Mesothelial cell of epicardium (in vitro differentiated cells): ENCODE results near the gene APEX2. TPM values are rescaled to one million over a fixed set of nuclear protein-coding genes. Genes with fewer than 3 reads are reported as not detected.
A peak's percentile ranks its signal among the peaks of the same experiment; 100 is the strongest.

Source experiments
- DNase-seq, 2 experiments: peaks; one replicate each; pipeline ENCODE4 v3.0.0; 2021; ENCODE audit warnings: low spot score in 2 of 2; ENCODE audit not compliant: unreplicated experiment in 2 of 2
- H3K27ac Mint-ChIP-seq: 2 replicates; pipeline ENCODE4 v1.8.0; 2021; ENCODE audit warnings: mixed read lengths
- H3K27me3 Mint-ChIP-seq: 2 replicates; pipeline ENCODE4 v1.8.0; 2021; ENCODE audit warnings: low read depth, mixed read lengths
- H3K36me3 Mint-ChIP-seq: 2 replicates; pipeline ENCODE4 v1.8.0; 2021; ENCODE audit warnings: mixed read lengths
- H3K4me1 Mint-ChIP-seq: 2 replicates; pipeline ENCODE4 v1.8.0; 2021; ENCODE audit warnings: mixed read lengths
- H3K4me3 Mint-ChIP-seq: 2 replicates; pipeline ENCODE4 v1.8.0; 2021; ENCODE audit warnings: mild to moderate bottlenecking, moderate library complexity, mixed read lengths
- H3K9me3 Mint-ChIP-seq: 2 replicates; pipeline ENCODE4 v1.8.0; 2021; ENCODE audit warnings: mixed read lengths
- CTCF ChIP-seq: fragments of 200-600 bp; sonication (generic); IDR thresholded peaks from one replicate; pipeline ENCODE4 v1.5.0; 2021; ENCODE audit warnings: antibody characterized with exemption; ENCODE audit not compliant: unreplicated experiment
- total RNA-seq: library from RNA; stranded (reverse); gene quantifications from 3 replicates; pipeline ENCODE4 v1.2.1, GENCODE V29; 2021

The APEX2 gene
- total RNA-seq, 1 donor from 2014 or later = 13.5 TPM

- DNase-seq = no peak
- Mint-ChIP-seq H3K4me3 (no peak overlapping the region), H3K36me3 (peaks cover 9% of the 10 kb centered on the region), H3K27me3 (no peaks in the 10 kb centered on the region), H3K4me1 (peaks cover 17% of the 10 kb centered on the region), H3K27ac (peak overlapping the region; percentile 93), H3K9me3 (peaks cover 6% of the 10 kb centered on the region)
- TF ChIP-seq CTCF = no peak
Measured at GRCh38 chrX:55006827-55007621, 6.9 kb downstream of the APEX2 start.

GRCh38 chrX:55007656-55008055 is 7.5 kb downstream of the APEX2 start:
- peaks cover 17% of the 10 kb centered on the region for H3K4me1 Mint-ChIP-seq
- H3K4me3 Mint-ChIP-seq = no peak overlapping the region
- no peak for TF ChIP-seq CTCF
- no peaks in the 10 kb centered on the region for H3K27me3 Mint-ChIP-seq
- peaks cover 6% of the 10 kb centered on the region for H3K9me3 Mint-ChIP-seq
- no peak for DNase-seq
- peaks cover 9% of the 10 kb centered on the region for H3K36me3 Mint-ChIP-seq
- peak overlapping the region; percentile 93 for H3K27ac Mint-ChIP-seq

GRCh38 chrX:55008571-55009358 is 8.6 kb downstream of the APEX2 start:
- H3K4me1 Mint-ChIP-seq = peaks cover 17% of the 10 kb centered on the region
- no peak overlapping the region for H3K4me3 Mint-ChIP-seq
- H3K27me3 Mint-ChIP-seq = no peaks in the 10 kb centered on the region
- DNase-seq = no peak
- peaks cover 6% of the 10 kb centered on the region for H3K9me3 Mint-ChIP-seq
- no peak for TF ChIP-seq CTCF
- peak overlapping the region; percentile 93 for H3K27ac Mint-ChIP-seq
- H3K36me3 Mint-ChIP-seq = peaks cover 7% of the 10 kb centered on the region

GRCh38 chrX:55011294-55011693 is 11.1 kb downstream of the APEX2 start:
- H3K27ac Mint-ChIP-seq = no peak overlapping the region
- peak; percentile 65 for TF ChIP-seq CTCF
- DNase-seq = no peak
- no peak overlapping the region for H3K4me3 Mint-ChIP-seq
- peaks cover 8% of the 10 kb centered on the region for H3K9me3 Mint-ChIP-seq
- H3K4me1 Mint-ChIP-seq = peaks cover 17% of the 10 kb centered on the region
- H3K27me3 Mint-ChIP-seq = no peaks in the 10 kb centered on the region
- peaks cover 4% of the 10 kb centered on the region for H3K36me3 Mint-ChIP-seq

- no peak for DNase-seq
- Mint-ChIP-seq H3K36me3 (no peaks in the 10 kb centered on the region), H3K4me1 (peaks cover under 1% of the 10 kb centered on the region), H3K27me3 (no peaks in the 10 kb centered on the region), H3K4me3 (no peak overlapping the region), H3K27ac (no peak overlapping the region), H3K9me3 (peaks cover 5% of the 10 kb centered on the region)
- no peak for TF ChIP-seq CTCF
Measured at GRCh38 chrX:55014897-55015299, 14.7 kb downstream of the APEX2 start.
